Cardiac fibroblast (primary cell): ENCODE data around the gene RIMOC1.

Source experiments
- DNase-seq, 2 donors: peaks; one replicate each; pipeline versions ENCODE4 v3.0.0 to v3.0.0-alpha.2; 2010; ENCODE audit warnings: low read depth in 2 of 2
- H3K4me3 ChIP-seq, 2 donors: replicated peaks in 1 of 2; 1 replicate in 1 of 2; 2 replicates in 1 of 2; pipeline ENCODE4 v1.5.1; 2011; ENCODE audit warnings: low read depth in 2 of 2, low read length in 2 of 2, mild to moderate bottlenecking in 2 of 2, moderate library complexity in 1 of 2
- CTCF ChIP-seq: IDR thresholded peaks from one replicate; pipeline ENCODE4 v1.5.1; 2011; ENCODE audit warnings: low read depth, mild to moderate bottlenecking, low read length, inconsistent platforms

Gene RIMOC1

DNA sequence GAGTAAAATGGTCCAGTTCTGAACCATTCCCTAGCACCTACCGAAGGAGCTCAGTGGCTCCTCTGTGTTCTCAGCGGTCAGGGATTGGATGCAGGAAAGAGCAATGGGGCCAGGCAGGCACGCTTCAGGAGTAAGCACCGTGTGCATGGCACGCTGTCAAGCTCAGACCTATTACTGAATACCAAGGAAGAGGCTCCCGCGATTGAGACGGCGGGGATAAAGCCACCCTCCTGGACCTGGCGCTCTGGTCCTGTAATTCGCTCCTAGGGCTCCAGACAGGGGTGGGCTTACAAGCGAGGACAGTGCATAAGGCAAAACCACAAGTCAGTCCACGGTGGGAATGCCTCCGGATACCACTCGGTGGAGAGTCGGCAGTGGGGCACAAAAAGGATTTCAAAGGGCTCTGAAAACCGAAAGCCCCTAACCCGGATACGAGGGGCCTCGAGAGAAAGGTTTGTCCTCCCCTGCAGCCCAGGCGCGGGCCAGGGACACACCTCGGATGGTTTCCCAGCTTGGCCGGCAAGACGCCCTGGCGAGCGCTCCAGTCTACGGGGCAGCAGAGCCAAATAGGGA lies 34.9 kb upstream of the RIMOC1 start:
- DNase-seq, result peak; percentile 22
- H3K4me3 ChIP-seq, result peak overlapping the region; percentile 81 to 92
- no peak for TF ChIP-seq CTCF

DNA sequence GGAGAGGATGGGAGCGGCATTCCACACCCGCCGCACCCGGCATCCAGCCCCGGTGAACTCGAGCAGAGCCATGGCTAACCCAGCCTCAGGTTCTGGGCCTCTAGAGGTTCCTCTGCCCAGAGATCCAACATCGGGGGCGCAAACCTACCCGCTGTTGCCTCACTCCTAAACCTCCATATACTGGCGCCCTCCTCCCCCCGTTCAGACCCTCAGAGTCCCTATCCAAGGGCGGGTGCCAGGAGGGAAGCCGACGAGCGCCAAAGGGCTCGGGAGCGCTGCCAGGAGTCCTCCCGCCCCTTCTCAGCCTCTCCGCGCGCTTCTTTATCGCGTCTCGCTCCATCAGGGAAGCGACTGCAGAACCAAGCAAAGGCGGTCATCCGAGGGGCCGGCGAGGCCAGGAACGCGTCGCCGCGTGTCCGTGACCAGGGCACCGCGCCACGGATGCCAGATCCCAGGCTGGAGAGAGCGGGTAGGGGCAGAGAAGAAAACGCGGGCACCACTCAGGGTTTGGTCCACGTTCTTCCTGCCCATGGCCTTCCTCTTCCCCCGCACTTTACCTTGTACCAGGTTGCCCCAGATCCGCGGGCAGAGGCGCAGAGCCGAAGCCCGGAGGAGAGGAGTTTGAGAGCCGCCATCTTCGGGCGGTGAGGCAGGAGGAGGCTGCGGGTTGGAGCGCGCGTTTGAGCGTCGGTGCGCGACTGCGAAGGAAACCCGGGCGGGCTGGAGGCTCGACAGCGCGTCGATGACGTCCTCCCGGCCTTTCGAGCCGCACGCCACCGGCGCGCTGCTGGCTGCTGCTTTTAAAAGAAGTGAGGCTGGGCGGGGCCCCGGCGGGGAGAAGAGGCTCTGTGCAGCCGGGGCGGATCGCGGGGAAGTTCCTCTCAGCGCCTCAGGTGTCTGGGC lies 34.2 kb upstream of the RIMOC1 start, which contains the start of gene OXCT1:
OXCT1 (minus strand) TSS at position 702 of the 903 bp plus-strand sequence; CDS start at position 635, 67 bp downstream.
- no peak for TF ChIP-seq CTCF
- peak; percentile 81 to 83 for DNase-seq
- H3K4me3 ChIP-seq, result peak within 1 kb of the TSS; percentile 81 to 92

GRCh38 chr5:41870627-41871048 lies 33.5 kb upstream of the RIMOC1 start:
- TF ChIP-seq CTCF, result no peak
- peak overlapping the region; percentile 81 to 92 for H3K4me3 ChIP-seq
- no peak for DNase-seq

DNA sequence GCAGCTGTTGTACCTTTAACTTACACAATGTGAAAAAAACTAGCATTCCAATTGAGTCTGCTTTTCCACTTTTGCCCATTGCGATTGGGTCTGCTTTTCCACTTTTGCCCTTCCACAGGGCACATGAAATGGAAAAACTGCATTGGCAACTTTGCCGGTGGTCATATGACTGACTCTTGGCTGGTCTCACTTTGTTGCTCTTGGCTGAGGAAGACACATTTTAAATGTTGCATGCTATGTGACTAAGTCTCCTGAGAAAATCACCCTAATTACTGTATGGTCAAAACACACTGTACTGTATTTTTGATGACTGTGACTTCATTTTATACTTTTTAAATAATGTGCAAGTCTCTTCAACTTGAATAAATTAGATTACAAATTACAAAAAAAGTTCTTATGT lies 32.3 kb upstream of the RIMOC1 start:
- no peak for TF ChIP-seq CTCF
- DNase-seq, result peak; percentile 79 to 81
- no peak overlapping the region for H3K4me3 ChIP-seq

GRCh38 chr5:41874512-41875060 lies 29.6 kb upstream of the RIMOC1 start:
- H3K4me3 ChIP-seq, result no peak overlapping the region
- no peak for TF ChIP-seq CTCF
- no peak for DNase-seq

DNA sequence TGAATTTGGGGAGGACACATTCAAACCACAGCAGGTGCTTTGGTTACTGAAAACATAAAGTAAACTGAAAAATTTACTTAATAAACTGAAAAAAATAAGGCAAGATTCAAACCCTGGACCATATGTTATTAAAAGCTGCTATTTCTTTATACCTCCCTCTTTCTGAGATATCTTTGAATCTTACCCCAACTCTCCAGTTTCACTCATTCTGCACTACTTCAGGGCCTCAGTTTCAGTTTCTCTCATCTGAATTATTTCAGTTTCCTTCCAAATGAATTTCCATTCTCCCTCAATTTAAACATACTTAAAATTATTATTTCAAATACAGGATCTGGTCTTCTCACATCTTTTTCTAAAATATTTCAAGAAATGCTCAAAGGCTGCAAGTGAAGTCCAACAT lies 29.0 kb upstream of the RIMOC1 start:
- DNase-seq, result no peak
- no peak overlapping the region for H3K4me3 ChIP-seq
- TF ChIP-seq CTCF, result no peak
